Stimulated activated CD4-positive, alpha-beta T cell treated with anti-CD3 and anti-CD28 coated beads, Interleukin-4, amount 100 ng/mL, for 1 hour (primary cell): ENCODE measurements around the gene TRPC4.
"Not testable (repeated sequence)": the region's sequence is repeated elsewhere in the genome, so short reads cannot be mapped to it uniquely, and the experiment has no call there.

ENCODE experiments used
- DNase-seq: peaks from one replicate; pipeline ENCODE4 v3.0.0-alpha.2; 2020

TRPC4 gene

GRCh38 chr13:37811441-37811840 lies 58.1 kb downstream of the TRPC4 start:
- DNase-seq = no peak

DNA sequence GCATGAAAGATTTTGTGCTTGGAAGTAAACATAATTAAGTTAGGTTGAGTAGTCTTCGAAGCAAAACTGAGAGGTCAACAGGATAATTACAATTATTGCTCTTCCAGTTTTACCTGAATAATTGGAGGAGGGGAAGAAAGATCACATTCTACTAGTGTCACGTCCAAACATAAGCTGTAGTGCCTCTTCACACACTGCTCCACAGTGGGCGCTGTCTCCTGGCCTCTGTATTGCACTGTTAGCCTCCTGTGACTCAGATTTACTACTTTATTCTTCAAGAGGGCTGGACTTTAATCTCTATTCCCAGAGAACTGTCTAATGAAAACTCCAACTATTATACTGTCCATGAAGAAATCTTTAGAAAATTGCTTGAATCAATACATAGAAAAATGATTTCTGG lies 62.9 kb downstream of the TRPC4 start:
- no peak for DNase-seq

- no peak for DNase-seq
Observed at GRCh38 chr13:37797631-37798030, 71.9 kb downstream of the TRPC4 start.

GRCh38 chr13:37796795-37797194 lies 72.8 kb downstream of the TRPC4 start:
- not testable (repeated sequence) for DNase-seq

- no peak for DNase-seq
Observed at GRCh38 chr13:37795326-37795725, 74.2 kb downstream of the TRPC4 start.

- DNase-seq = no peak
Observed at GRCh38 chr13:37791699-37792098, 77.9 kb downstream of the TRPC4 start.

GRCh38 chr13:37788346-37788745 lies 81.2 kb downstream of the TRPC4 start:
- DNase-seq = no peak

- no peak for DNase-seq
Observed at GRCh38 chr13:37777676-37778075, 91.9 kb downstream of the TRPC4 start.

DNA sequence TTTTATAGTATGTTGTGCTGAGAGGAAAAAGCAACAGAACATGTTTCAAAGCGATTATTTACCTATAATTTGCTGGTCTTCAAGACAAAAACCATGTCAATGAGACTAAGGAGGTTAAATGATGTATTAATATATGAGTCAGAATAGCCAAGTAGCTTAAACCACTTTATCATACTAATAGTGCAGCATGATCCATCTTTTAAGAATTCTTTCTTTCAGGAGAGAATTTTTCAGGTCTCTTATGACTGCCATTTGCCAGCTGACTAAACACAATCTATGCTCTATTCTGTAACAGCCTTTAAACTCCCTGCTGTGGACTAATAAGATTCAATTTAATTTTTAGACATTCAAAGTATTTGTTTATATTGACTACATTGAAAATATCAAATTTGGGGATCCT lies 93.7 kb downstream of the TRPC4 start:
- no peak for DNase-seq

DNA sequence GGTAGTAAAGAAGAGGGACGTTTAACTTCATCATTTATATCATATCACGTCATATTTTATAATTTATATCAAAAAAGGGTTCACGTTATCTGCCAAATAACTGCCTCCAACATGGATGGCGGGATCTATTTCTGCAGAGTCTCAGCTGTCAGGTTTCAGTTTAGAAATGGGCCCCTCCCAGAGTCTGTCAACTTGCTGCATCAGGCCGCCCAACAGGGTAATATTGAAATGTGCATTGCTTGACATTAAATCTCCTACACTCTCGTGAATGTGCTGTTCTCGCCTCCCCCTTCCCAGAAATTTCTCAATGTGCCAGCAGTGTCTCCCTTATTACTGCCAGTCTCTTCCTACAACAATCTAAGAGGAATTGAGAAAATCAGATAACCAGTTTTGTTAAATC lies 96.9 kb downstream of the TRPC4 start:
- no peak for DNase-seq

DNA sequence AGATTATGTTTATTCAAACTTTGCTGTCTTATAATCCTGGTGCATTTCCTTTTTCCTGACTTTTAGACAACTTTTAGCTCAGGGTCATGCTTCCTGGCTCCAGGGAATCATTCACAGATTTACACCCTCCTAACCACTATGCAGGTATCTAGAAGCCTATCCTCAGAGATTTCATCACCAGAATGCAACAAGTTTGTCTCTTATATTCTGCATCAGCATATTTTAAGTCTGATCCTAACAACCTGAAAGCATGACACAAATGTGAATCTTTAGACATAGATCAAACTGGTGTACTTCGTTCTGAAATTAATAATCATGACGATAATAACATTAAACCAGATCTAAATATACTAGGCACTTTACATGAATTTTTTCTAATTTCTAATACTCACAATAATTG lies 100.0 kb downstream of the TRPC4 start:
- DNase-seq = no peak

- no peak for DNase-seq
Observed at GRCh38 chr13:37769078-37769477, 100.5 kb downstream of the TRPC4 start.

DNA sequence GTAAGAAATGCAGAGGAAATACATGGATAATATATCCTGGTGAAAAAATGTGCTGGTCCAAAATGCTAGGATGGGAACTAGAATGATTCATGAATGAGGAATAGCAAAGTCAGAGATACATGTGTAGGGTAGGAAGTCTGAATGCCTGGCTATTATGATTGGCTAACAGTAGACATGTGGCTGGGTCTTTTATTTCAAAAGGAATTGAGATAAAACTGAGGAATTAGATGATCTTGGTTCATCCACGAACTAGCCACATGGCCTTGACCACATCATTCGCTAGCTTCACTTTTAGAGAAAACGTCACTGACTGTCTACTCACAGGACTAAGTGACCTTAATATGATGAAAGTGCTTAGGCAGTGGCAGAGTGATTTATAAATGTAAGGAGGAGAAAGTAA lies 103.1 kb downstream of the TRPC4 start:
- DNase-seq = no peak

DNA sequence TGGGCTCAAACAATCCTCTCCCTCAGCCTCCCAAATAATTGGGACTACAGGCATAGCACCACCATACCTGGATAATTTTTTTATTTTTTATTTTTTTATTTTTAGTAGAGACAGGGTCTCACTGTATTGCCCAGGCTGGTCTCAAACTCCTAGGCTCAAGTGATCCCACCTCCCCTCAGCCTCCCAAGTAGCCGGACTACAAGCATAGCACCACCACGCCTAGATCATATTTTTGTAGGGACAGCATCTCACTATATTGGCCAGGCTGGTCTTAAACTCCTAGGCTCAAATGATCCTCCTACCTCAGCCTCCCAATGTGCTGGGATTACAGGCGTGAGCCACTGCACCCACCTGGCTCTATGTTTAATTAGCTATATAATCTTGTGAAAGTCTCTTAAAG lies 114.2 kb downstream of the TRPC4 start:
- no peak for DNase-seq

DNA sequence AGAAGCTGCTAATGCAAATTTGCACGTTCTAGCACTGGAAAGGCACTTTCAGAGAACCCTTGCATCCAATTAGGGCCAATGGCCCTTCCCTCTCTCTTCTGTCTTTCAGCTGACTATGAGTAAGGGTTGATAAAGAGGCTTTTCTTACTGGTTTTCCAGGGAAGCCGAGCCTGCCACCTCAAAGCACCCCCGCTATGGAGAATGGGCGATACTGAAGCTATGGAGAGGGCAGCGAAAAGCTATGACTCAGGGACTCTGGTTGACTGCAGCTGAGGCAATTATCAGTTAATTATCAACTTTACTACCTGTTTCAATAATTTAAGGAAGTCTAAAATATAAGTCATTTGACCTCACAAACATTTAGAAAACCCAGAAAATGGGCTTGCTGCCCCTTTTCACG lies 115.8 kb downstream of the TRPC4 start:
- DNase-seq = no peak

- DNase-seq = no peak
Observed at GRCh38 chr13:37752146-37752545, 117.4 kb downstream of the TRPC4 start.

GRCh38 chr13:37751025-37751424 lies 118.5 kb downstream of the TRPC4 start:
- no peak for DNase-seq

- DNase-seq = no peak
Observed at GRCh38 chr13:37748913-37749312, 120.7 kb downstream of the TRPC4 start.

- DNase-seq = no peak
Observed at GRCh38 chr13:37747071-37747612, 122.4 kb downstream of the TRPC4 start.

DNA sequence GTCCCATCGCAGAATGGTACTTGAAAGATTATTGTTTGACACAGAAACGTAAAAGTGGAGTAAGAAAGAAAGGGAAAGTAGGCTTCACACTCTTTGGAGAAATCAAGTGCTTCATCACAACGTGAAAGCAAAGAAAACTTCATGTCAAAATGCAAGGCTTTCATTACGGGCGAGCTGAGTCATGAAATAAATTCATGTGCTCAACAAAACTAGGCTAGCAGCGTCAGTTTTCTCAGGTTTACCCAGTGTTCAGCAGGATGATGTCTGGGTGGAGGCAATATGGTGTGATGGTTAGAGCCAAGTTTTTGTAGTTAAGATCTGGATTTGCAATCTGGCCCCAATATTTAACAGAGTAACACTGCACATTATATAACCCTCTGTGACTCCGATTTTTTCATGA lies 128.0 kb downstream of the TRPC4 start:
- no peak for DNase-seq

GRCh38 chr13:37736045-37736444 lies 133.5 kb downstream of the TRPC4 start:
- DNase-seq = no peak

- no peak for DNase-seq
Observed at GRCh38 chr13:37735293-37735692, 134.3 kb downstream of the TRPC4 start.

- DNase-seq = no peak
Observed at GRCh38 chr13:37729876-37730275, 139.7 kb downstream of the TRPC4 start.

DNA sequence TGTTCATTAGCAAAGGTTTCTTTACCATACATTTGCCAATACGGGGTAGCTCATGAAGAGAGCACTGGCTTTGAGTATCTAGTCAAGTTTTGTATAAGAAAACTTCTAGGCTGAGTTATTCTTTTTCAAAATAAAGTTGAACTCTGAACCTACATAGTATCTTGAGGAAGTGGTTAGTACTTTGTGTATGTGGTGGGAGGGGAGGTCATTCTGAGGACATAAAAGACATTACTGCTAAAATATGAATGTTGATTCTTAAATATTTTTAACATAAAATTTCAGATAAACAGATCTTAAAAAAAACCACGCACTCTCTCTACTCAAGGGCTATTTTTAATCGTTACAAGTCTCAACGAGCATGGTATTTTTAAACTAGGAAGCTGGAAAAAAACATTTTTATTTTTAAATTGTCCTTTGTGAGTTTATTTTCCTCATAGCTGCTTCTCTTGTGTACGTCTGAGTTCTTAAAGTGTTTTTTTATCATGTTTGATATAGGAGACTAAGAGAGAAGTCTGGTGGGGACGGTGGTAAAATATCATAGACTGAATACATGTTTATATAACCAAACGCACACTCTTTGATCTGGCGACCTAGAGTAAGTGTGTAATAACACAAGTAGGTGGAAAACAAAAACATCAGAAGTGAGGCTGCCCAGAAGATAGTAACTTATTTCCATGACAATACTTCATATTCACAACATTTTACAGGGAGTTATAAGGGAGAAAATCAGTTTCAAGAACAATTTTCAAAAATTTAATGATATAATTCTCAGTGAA lies 153.0 kb downstream of the TRPC4 start:
- DNase-seq = no peak

- no peak for DNase-seq
Observed at GRCh38 chr13:37715606-37716015, 154.0 kb downstream of the TRPC4 start.
